Endodermal cell (in vitro differentiated cells): Measurements from ENCODE around the gene KHK. TPM values are rescaled to one million over a fixed set of nuclear protein-coding genes. Genes with fewer than 3 reads are reported as not detected.

Source experiments
- DNase-seq: peaks from one replicate; pipeline ENCODE4 v3.0.0-alpha.2; 2017
- H3K27ac ChIP-seq: 2 replicates; pipeline ENCODE4 v1.5.1; 2013; ENCODE audit warnings: mild to moderate bottlenecking, low read depth, low read length, moderate library complexity
- H3K27me3 ChIP-seq: 2 replicates; pipeline ENCODE4 v1.6.1; 2013; ENCODE audit warnings: mild to moderate bottlenecking, low read length, moderate library complexity; ENCODE audit not compliant: insufficient read depth, control insufficient read depth, poor library complexity, severe bottlenecking
- H3K36me3 ChIP-seq: 2 replicates; pipeline ENCODE4 v1.7.0; 2013; ENCODE audit warnings: mild to moderate bottlenecking, low read length, moderate library complexity; ENCODE audit not compliant: control insufficient read depth, insufficient read depth
- H3K4me1 ChIP-seq: one replicate; pipeline ENCODE4 v1.7.0; 2013; ENCODE audit warnings: low read length; ENCODE audit not compliant: control insufficient read depth, insufficient read depth
- H3K4me3 ChIP-seq: 2 replicates; pipeline ENCODE4 v1.5.1; 2013; ENCODE audit warnings: mild to moderate bottlenecking, low read length, moderate library complexity
- H3K9ac ChIP-seq: 2 replicates; pipeline ENCODE4 v1.6.1; 2013; ENCODE audit warnings: mild to moderate bottlenecking, low read length, moderate library complexity; ENCODE audit not compliant: poor library complexity, severe bottlenecking; ENCODE audit errors: extremely low read depth
- H3K9me3 ChIP-seq: 2 replicates; pipeline ENCODE4 v1.6.1; 2013; ENCODE audit warnings: mild to moderate bottlenecking, low read length, moderate library complexity; ENCODE audit not compliant: control insufficient read depth
- H3K27ac Mint-ChIP-seq: 2 replicates; pipeline ENCODE4 v1.8.0; 2020; ENCODE audit warnings: mixed read lengths
- H3K27me3 Mint-ChIP-seq: 2 replicates; pipeline ENCODE4 v1.8.0; 2021; ENCODE audit warnings: mild to moderate bottlenecking, mixed read lengths; ENCODE audit not compliant: insufficient read depth
- H3K36me3 Mint-ChIP-seq: 2 replicates; pipeline ENCODE4 v1.8.0; 2020; ENCODE audit warnings: low read depth, mixed read lengths
- H3K4me1 Mint-ChIP-seq: 2 replicates; pipeline ENCODE4 v1.8.0; 2020; ENCODE audit warnings: mixed read lengths
- H3K4me3 Mint-ChIP-seq: 2 replicates; pipeline ENCODE4 v1.8.0; 2020; ENCODE audit warnings: mild to moderate bottlenecking, moderate library complexity, mixed read lengths
- H3K9me3 Mint-ChIP-seq: 2 replicates; pipeline ENCODE4 v1.8.0; 2020; ENCODE audit warnings: mild to moderate bottlenecking, mixed read lengths
- WGBS, 2 experiments: methylation state at CpG; one replicate each; pipeline versions ENCODE4 v1.1.5 to v1.1.7; 2013; ENCODE audit warnings: missing lambda C conversion rate in 2 of 2, mixed read lengths in 1 of 2; ENCODE audit not compliant: insufficient coverage in 1 of 2, insufficient read length in 1 of 2; 5-methylcytosine and 5-hydroxymethylcytosine counted together
- total RNA-seq, 2 donors: library from RNA; stranded (reverse); fragmentation: NEBNext Ultra II Directional in 1 of 2; extraction: Animal tissue kit (Norgen Biotek cat#: 25700) in 1 of 2; gene quantifications; 2 replicates in 1 of 2; 3 replicates in 1 of 2; pipeline ENCODE4 v1.2.1, GENCODE V29; 2021
- TF ChIP-seq, protein P1 (sequence below): fragments of 200-600 bp; sonication (generic); conservative IDR thresholded peaks from 2 replicates; pipeline ENCODE4 v1.5.0; 2021; ENCODE audit warnings: antibody characterized with exemption, mild to moderate bottlenecking

KHK gene
- total RNA-seq, 2 donors from 2014 or later, result 3.3 to 3.9 TPM

DNA sequence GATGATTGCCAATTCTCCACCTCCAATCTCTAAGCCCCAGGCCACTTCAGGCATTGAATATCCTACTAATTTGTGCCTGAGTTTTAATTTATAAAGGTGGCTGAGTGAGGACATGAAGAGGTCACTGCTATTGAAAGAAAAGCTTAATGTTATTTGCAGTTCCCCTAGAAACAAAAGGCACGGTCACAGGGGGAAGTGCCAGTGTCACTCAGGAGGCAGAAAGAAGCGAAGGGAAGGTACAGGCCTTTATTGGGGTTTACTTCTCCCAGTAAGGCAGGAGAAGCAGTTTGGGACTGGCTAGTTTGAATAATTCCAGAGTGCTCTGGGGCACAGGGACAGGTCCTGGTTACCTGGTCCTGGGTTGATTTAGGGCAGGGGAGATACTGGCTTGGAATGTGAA lies 35.3 kb downstream of the KHK start:
- H3K9me3 ChIP-seq, result no peaks in the 10 kb centered on the region
- no peak overlapping the region for H3K4me3 ChIP-seq
- Mint-ChIP-seq H3K36me3 (no peaks in the 10 kb centered on the region), H3K4me3 (no peak overlapping the region), H3K27me3 (peaks cover 82% of the 10 kb centered on the region), H3K27ac (no peak overlapping the region), H3K4me1 (peaks cover 13% of the 10 kb centered on the region), H3K9me3 (peaks cover 3% of the 10 kb centered on the region)
- whole genome bisulfite sequencing, 2 experiments, result 79 to 81% methylated on average over 2 of the region's 2 CpGs
- no peak overlapping the region for H3K9ac ChIP-seq
- no peaks in the 10 kb centered on the region for H3K4me1 ChIP-seq
- no peak for DNase-seq
- TF ChIP-seq, protein P1, sequence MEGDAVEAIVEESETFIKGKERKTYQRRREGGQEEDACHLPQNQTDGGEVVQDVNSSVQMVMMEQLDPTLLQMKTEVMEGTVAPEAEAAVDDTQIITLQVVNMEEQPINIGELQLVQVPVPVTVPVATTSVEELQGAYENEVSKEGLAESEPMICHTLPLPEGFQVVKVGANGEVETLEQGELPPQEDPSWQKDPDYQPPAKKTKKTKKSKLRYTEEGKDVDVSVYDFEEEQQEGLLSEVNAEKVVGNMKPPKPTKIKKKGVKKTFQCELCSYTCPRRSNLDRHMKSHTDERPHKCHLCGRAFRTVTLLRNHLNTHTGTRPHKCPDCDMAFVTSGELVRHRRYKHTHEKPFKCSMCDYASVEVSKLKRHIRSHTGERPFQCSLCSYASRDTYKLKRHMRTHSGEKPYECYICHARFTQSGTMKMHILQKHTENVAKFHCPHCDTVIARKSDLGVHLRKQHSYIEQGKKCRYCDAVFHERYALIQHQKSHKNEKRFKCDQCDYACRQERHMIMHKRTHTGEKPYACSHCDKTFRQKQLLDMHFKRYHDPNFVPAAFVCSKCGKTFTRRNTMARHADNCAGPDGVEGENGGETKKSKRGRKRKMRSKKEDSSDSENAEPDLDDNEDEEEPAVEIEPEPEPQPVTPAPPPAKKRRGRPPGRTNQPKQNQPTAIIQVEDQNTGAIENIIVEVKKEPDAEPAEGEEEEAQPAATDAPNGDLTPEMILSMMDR, result no peak
- peaks cover 78% of the 10 kb centered on the region for H3K27me3 ChIP-seq
- H3K27ac ChIP-seq, result no peak overlapping the region
- H3K36me3 ChIP-seq, result no peaks in the 10 kb centered on the region

DNA sequence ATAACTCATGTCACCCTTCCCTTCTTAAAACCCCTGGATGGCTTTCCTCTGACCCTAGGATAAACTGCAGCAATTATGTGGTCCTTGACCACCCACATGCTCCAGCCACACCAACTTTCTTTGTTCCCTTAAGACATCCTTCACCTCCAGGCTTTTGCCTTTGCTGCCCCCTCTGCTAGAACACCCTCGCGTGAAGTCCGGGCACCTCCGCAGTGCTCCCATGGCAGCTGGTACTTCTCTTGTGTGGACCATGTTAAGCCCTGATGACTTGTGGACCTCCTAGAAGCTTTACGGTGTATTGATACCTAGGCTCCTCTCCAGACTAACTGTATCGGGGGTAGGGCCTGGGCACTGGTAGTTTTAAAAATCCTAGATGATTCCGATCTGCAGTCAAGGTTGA lies 36.2 kb downstream of the KHK start:
- WGBS, 2 experiments, result 86 to 90% methylated on average over 7 of the region's 7 CpGs
- TF ChIP-seq, protein P1, result no peak
- Mint-ChIP-seq H3K27me3 (peaks cover 73% of the 10 kb centered on the region), H3K27ac (no peak overlapping the region), H3K9me3 (peaks cover 3% of the 10 kb centered on the region), H3K36me3 (no peaks in the 10 kb centered on the region), H3K4me3 (peak overlapping the region; percentile 66), H3K4me1 (peaks cover 13% of the 10 kb centered on the region)
- DNase-seq, result no peak
- Histone ChIP-seq H3K27me3 (peaks cover 69% of the 10 kb centered on the region), H3K4me1 (no peaks in the 10 kb centered on the region), H3K4me3 (no peak overlapping the region), H3K27ac (no peak overlapping the region), H3K36me3 (no peaks in the 10 kb centered on the region), H3K9ac (no peak overlapping the region), H3K9me3 (no peaks in the 10 kb centered on the region)

- WGBS, 2 experiments, result 11 to 15% methylated on average over 29 to 47 of the region's 47 CpGs
- no peak within 1 kb of the TSS for H3K9ac ChIP-seq
- Mint-ChIP-seq H3K4me1 (peaks cover 9% of the 10 kb centered on the region), H3K36me3 (no peaks in the 10 kb centered on the region), H3K4me3 (peak within 1 kb of the TSS; percentile 66), H3K27me3 (peaks cover 66% of the 10 kb centered on the region), H3K9me3 (peaks cover 3% of the 10 kb centered on the region), H3K27ac (no peak within 1 kb of the TSS)
- TF ChIP-seq, protein P1, result no peak
- no peaks in the 10 kb centered on the region for H3K9me3 ChIP-seq
- H3K27me3 ChIP-seq, result peaks cover 62% of the 10 kb centered on the region
- H3K4me1 ChIP-seq, result no peaks in the 10 kb centered on the region
- H3K36me3 ChIP-seq, result no peaks in the 10 kb centered on the region
- DNase-seq, result peak; percentile 86
- H3K4me3 ChIP-seq, result peak within 1 kb of the TSS; percentile 74
- H3K27ac ChIP-seq, result no peak within 1 kb of the TSS
Observed at GRCh38 chr2:27123302-27124150, 37.0 kb downstream of the KHK start, which contains the start of gene ABHD1. ABHD1 (plus strand) TSS chr2:27123815; CDS start chr2:27123949, 134 bp downstream.
